ENCODE data around the gene TEX19. TPM values are rescaled to one million over a fixed set of nuclear protein-coding genes. Genes with fewer than 3 reads are reported as not detected.

TEX19 gene
- total and polyA plus RNA-seq, 2 of the 8 experiments (the other 6 are each of a cell fraction or from before 2014, with no cell fraction given) = 0.54 to 0.80 TPM

DNA sequence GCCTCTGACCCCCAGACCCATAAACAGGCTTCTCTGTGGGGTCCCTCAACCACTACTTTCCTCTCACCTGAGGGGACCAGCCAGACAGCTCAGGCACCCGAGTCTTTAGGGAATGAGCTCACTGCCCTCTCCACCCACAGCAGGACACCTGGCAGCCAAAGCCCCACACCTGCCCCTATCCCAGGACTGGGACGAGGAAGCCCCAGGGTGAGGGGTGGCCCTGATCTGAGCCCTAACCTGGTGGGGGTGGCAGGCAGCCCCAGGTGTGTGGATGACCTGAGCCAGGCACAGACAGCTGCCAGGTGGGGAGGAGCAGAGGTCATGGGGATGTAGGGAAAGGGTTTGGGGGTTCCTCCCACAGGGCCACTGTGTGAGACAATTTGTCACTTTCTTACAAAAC lies 1.7 kb upstream of the TEX19 start:
- no peak overlapping the region for H3K27ac ChIP-seq (ENCODE audit: low read depth, low read length)
- H2BK5ac ChIP-seq (ENCODE audit: low read depth, low read length) = no peak overlapping the region
- 77% methylated on average over 2 of the region's 2 CpGs; no CpG with 5 or more reads in 1 of the 2 experiments for WGBS, 2 experiments (ENCODE audit: extremely low coverage in 1 of 2, insufficient coverage in 1 of 2, insufficient read length in 1 of 2, insufficient replicate concordance in 2 of 2, low coverage in 1 of 2, low lambda C conversion rate in 2 of 2, missing lambda C conversion rate in 1 of 2)
- peak overlapping the region; percentile 66 for H4K8ac ChIP-seq (ENCODE audit: extremely low read depth, insufficient read depth, low read length)
- no peak overlapping the region for H3K4me3 ChIP-seq (ENCODE audit: extremely low read depth in 1 of 4, insufficient read depth in 2 of 4, low read depth in 3 of 4, low read length in 4 of 4)
- H3K18ac ChIP-seq (ENCODE audit: extremely low read depth, low read length) = no peak overlapping the region
- no peak overlapping the region for H3K4ac ChIP-seq (replicated peaks; ENCODE audit: insufficient read length, low read depth, low read length)
- no peak overlapping the region for H3K4me2 ChIP-seq (ENCODE audit: insufficient read depth in 1 of 2, low read depth in 2 of 2, low read length in 2 of 2)
- no peak overlapping the region for H3K14ac ChIP-seq (ENCODE audit: insufficient read length)
- no peak overlapping the region for H3K56ac ChIP-seq (replicated peaks; ENCODE audit: insufficient read length, low read depth, low read length)
- POLR2A ChIA-PET (ENCODE audit: partially characterized antibody) = interaction anchor here (1.2 to 2.1 kb wide), 3 partner anchors 9 to 66 kb away, joined by 3 to 5 read pairs (median 3); no protein-coding TSS in a partner anchor
- TF ChIP-seq HDAC2 (IDR thresholded peaks at IDR 0.05; ENCODE audit: borderline replicate concordance in 1 of 2, low read depth in 2 of 2, low read length in 2 of 2) = no peak
- H2BK120ac ChIP-seq (replicated peaks; ENCODE audit: low read depth, low read length) = no peak overlapping the region
- H3K23me2 ChIP-seq (ENCODE audit: low read depth, low read length) = no peaks in the 10 kb centered on the region
- H4K20me1 ChIP-seq (replicated peaks in 1 of 2; ENCODE audit: control insufficient read depth in 1 of 2, insufficient read depth in 2 of 2, low read length in 2 of 2) = no peaks in the 10 kb centered on the region
- no peaks in the 10 kb centered on the region for H3K9me3 ChIP-seq (ENCODE audit: insufficient read depth in 2 of 2, low read depth in 1 of 2, low read length in 1 of 2)
- H4K5ac ChIP-seq (ENCODE audit: insufficient read length, low read depth, low read length) = no peak overlapping the region
- H3K23ac ChIP-seq (ENCODE audit: insufficient read length) = no peak overlapping the region
- H3K79me2 ChIP-seq (ENCODE audit: control insufficient read depth in 1 of 2, insufficient read depth in 2 of 2, low read length in 2 of 2) = no peaks in the 10 kb centered on the region
- no peaks in the 10 kb centered on the region; the same call in 1 of the 2 replicates for H3K79me1 ChIP-seq (ENCODE audit: low read depth, low read length)
- no peak overlapping the region for H3K9ac ChIP-seq (replicated peaks in 1 of 4; ENCODE audit: extremely low read depth in 1 of 4, low read depth in 3 of 4, low read length in 3 of 4)
- DNase-seq (ENCODE audit: low read depth in 1 of 2, low spot score in 2 of 2) = no peak
- peaks cover 0 to 3% (median 1%) of the 10 kb centered on the region in 4 experiments; a peak in 3 of 7 replicates for H3K27me3 ChIP-seq (replicated peaks in 1 of 4; ENCODE audit: control insufficient read depth in 3 of 4, extremely low read depth in 1 of 4, insufficient read depth in 3 of 4, low read length in 3 of 4)
- no peak for FAIRE-seq
- CTCF ChIA-PET (ENCODE audit: partially characterized antibody) = interaction anchor here (0.8 to 2.5 kb wide), 10 partner anchors 11 to 196 kb away, joined by 3 to 15 read pairs (median 3); partner anchors contain the start of gene UTS2R
- no peak overlapping the region for H2BK20ac ChIP-seq (ENCODE audit: low read length)
- H2BK15ac ChIP-seq (ENCODE audit: low read length) = no peak overlapping the region
- peaks cover 0 to 6% (median 5%) of the 10 kb centered on the region in 4 experiments; a peak in 5 of 7 replicates for H3K4me1 ChIP-seq (replicated peaks in 1 of 4; ENCODE audit: control insufficient read depth in 3 of 4, insufficient read depth in 4 of 4, low read length in 3 of 4)
- no peak overlapping the region for H2AFZ ChIP-seq (ENCODE audit: low read length)
- H2BK12ac ChIP-seq (ENCODE audit: low read depth, low read length) = 0 out of 2 replicates have a peak overlapping the region, but pooled peaks have one; percentile 39
- H2AK5ac ChIP-seq (ENCODE audit: low read depth, low read length) = no peak overlapping the region
- H4K91ac ChIP-seq (replicated peaks; ENCODE audit: insufficient read length, low read length) = peak overlapping the region; percentile 6
- H3K36me3 ChIP-seq (ENCODE audit: control insufficient read depth in 2 of 4, insufficient read depth in 4 of 4, low read length in 3 of 4) = no peaks in the 10 kb centered on the region
